Measurements from ENCODE around the gene TMEM45A. TPM values are rescaled to one million over a fixed set of nuclear protein-coding genes. Genes with fewer than 3 reads are reported as not detected.
A peak's percentile ranks its signal among the peaks of the same experiment; 100 is the strongest.

Gene TMEM45A
- total RNA-seq, 4 donors from 2014 or later: 1.8 to 25.1 (median 5.1) TPM

- H3K4me1 ChIP-seq: peaks cover 0 to 5% (median 0%) of the 10 kb centered on the region in 3 donors
- H3K4me3 ChIP-seq: peak overlapping the region in 1 of 4 donors; percentile 34
- TF ChIP-seq, protein P1, sequence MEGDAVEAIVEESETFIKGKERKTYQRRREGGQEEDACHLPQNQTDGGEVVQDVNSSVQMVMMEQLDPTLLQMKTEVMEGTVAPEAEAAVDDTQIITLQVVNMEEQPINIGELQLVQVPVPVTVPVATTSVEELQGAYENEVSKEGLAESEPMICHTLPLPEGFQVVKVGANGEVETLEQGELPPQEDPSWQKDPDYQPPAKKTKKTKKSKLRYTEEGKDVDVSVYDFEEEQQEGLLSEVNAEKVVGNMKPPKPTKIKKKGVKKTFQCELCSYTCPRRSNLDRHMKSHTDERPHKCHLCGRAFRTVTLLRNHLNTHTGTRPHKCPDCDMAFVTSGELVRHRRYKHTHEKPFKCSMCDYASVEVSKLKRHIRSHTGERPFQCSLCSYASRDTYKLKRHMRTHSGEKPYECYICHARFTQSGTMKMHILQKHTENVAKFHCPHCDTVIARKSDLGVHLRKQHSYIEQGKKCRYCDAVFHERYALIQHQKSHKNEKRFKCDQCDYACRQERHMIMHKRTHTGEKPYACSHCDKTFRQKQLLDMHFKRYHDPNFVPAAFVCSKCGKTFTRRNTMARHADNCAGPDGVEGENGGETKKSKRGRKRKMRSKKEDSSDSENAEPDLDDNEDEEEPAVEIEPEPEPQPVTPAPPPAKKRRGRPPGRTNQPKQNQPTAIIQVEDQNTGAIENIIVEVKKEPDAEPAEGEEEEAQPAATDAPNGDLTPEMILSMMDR (IDR thresholded peaks at IDR 0.05): peak; percentile 57 to 94 (median 86)
- TF ChIP-seq POLR2A (IDR thresholded peaks at IDR 0.05): no peak
- H3K27ac ChIP-seq: no peak overlapping the region
- WGBS, 2 donors: 28 to 30% methylated on average over 10 of the region's 10 CpGs
- intact Hi-C loops (cut with DNase I): loop anchor here (5.0 kb wide), 1 partner anchor 128 kb away; no protein-coding TSS in a partner anchor
- DNase-seq: no peak
- no peaks in the 10 kb centered on the region for H3K27me3 ChIP-seq
- no peaks in the 10 kb centered on the region for H3K36me3 ChIP-seq
- no peaks in the 10 kb centered on the region for H3K9me3 ChIP-seq
Observed at GRCh38 chr3:100590114-100590839, 97.9 kb downstream of the TMEM45A start.

DNA sequence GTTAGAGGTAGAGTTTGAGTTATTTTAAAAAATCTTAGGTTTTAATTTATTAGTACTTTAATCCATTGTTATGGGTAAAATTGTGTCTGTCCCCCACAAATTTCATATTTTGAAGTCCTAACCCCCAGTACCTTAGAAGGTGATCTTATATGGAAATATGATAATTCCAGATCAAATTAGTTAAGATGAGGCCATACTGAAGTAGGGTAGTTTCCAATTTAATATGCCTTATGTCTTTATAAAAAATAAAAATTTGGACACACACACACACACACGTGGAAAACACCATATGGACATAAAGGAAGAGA, 98.4 kb downstream of the TMEM45A start:
- H3K36me3 ChIP-seq: no peaks in the 10 kb centered on the region
- no peak for DNase-seq
- intact Hi-C loops (cut with DNase I): loop anchor here (5.0 kb wide), 1 partner anchor 128 kb away; no protein-coding TSS in a partner anchor
- H3K4me1 ChIP-seq: peaks cover 0 to 5% (median 0%) of the 10 kb centered on the region in 3 donors
- H3K27ac ChIP-seq: no peak overlapping the region
- H3K4me3 ChIP-seq: no peak overlapping the region
- 11 to 39% methylated on average over 1 of the region's 1 CpG for WGBS, 2 donors
- H3K27me3 ChIP-seq: no peaks in the 10 kb centered on the region
- TF ChIP-seq POLR2A (IDR thresholded peaks at IDR 0.05): no peak
- TF ChIP-seq, protein P1 (IDR thresholded peaks at IDR 0.05): no peak
- no peaks in the 10 kb centered on the region for H3K9me3 ChIP-seq

DNA sequence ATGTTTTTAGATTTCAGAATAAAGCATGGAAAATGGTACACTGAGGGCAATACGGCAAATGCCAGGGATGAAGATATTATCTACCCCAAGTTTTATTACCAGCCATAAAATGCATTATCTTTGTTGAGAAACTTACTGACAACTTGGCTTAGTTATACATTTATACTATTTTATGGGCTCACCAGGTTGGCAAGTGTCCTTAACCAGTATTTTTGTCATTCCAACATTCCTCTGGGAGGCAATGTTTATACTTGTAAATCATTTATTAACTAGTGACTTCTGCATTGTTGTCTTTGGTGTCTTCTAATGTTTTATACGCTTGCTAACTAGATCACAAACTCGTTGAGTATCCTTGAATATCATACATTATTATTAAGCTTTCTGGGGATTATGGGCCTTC, 99.0 kb downstream of the TMEM45A start:
- DNase-seq: no peak
- H3K4me1 ChIP-seq: peaks cover 0 to 5% (median 0%) of the 10 kb centered on the region in 3 donors
- 57 to 63% methylated on average over 3 of the region's 3 CpGs for WGBS, 2 donors
- H3K27me3 ChIP-seq: no peaks in the 10 kb centered on the region
- no peaks in the 10 kb centered on the region for H3K9me3 ChIP-seq
- TF ChIP-seq, protein P1 (IDR thresholded peaks at IDR 0.05): no peak
- TF ChIP-seq POLR2A (IDR thresholded peaks at IDR 0.05): no peak
- H3K36me3 ChIP-seq: no peaks in the 10 kb centered on the region
- intact Hi-C loops (cut with DNase I): loop anchor here (5.0 kb wide), 1 partner anchor 129 kb away; no protein-coding TSS in a partner anchor
- H3K27ac ChIP-seq: no peak overlapping the region
- no peak overlapping the region for H3K4me3 ChIP-seq

- TF ChIP-seq, protein P1 (IDR thresholded peaks at IDR 0.05): no peak
- TF ChIP-seq POLR2A (IDR thresholded peaks at IDR 0.05): no peak
- DNase-seq: no peak
- H3K4me3 ChIP-seq: no peak overlapping the region
- 35 to 100% methylated on average over 2 to 9 of the region's 11 CpGs for WGBS, 2 donors
- no peaks in the 10 kb centered on the region for H3K27me3 ChIP-seq
- no peaks in the 10 kb centered on the region for H3K36me3 ChIP-seq
- H3K27ac ChIP-seq: peak overlapping the region; percentile 66 to 84 (median 78)
- H3K9me3 ChIP-seq: no peaks in the 10 kb centered on the region
- H3K4me1 ChIP-seq: peaks cover 0 to 43% (median 29%) of the 10 kb centered on the region in 3 donors
- intact Hi-C loops (cut with DNase I): no loop called here
Observed at GRCh38 chr3:100600181-100601042, 108.0 kb downstream of the TMEM45A start.
